GM18861 (cell line): ENCODE data around the gene ASCC1.

Experiments used
- ATAC-seq: cut with Tn5 transposase; IDR thresholded peaks from one replicate; pipeline ENCODE4 v1.9.1; 2021; ENCODE audit not compliant: unreplicated experiment

Gene ASCC1

DNA sequence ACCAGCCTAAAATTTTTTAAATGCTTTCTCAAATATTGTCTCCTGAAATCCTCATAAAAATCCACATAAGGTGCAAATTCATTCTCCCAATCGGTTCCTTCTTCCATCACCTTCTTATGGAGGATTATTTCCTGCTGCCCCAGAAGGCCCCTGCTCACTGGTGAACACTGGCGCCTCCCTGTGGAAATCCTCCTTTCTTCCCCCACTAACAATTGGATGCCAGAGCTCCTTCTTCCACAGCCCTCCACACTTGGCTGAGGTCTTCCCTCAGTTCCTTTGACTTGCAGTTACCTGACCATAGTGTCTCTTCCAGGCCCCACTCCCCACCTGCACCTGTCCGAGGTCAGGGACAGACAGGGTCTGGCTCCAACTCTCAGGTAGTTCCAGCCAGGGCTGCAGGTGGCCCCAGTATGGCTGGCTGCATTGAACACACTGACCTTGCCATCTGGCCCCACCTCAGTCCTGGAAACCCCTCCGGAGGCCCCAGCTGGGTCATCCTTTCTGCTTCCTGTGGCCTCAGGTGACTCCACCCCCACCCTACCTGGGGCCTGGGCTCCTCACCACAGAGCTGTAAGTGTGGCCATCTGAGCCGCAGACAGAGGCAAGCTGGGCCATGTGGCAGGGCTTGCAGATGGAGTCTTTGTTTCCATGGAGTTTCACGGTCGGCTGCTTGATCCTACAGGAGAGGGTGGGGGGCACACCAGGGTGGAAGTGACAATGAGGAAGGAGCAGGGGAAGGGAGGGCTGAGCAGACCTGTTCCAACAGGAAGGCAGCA is 146.1 kb downstream of the ASCC1 start:
- ATAC-seq: no peak

DNA sequence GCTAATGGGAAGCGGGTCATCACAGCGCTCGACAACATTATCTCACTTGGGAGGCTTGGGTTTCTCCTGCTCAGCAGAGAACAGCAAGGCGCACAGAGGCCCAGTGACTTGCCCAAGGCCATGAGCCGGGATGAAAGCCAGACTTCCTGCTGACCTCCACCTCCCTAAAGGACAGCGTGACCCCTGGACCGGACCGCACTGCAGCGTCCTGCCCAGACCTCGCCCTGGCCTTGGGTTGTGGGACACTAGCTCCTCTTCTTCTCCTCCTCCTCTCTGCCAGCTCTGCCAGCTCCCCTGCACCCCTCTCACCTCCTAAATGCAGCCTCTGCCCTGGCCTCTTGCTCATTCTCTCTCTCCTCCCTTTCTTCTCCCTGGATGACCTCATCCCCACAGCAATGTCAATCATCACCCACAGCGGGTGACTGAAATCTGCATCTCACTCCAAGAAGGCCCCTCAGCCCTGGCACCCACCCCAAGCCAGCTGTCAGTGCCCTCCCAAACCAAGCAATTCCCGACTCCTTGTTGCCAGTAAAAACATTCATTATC is 147.1 kb downstream of the ASCC1 start:
- ATAC-seq: no peak

DNA sequence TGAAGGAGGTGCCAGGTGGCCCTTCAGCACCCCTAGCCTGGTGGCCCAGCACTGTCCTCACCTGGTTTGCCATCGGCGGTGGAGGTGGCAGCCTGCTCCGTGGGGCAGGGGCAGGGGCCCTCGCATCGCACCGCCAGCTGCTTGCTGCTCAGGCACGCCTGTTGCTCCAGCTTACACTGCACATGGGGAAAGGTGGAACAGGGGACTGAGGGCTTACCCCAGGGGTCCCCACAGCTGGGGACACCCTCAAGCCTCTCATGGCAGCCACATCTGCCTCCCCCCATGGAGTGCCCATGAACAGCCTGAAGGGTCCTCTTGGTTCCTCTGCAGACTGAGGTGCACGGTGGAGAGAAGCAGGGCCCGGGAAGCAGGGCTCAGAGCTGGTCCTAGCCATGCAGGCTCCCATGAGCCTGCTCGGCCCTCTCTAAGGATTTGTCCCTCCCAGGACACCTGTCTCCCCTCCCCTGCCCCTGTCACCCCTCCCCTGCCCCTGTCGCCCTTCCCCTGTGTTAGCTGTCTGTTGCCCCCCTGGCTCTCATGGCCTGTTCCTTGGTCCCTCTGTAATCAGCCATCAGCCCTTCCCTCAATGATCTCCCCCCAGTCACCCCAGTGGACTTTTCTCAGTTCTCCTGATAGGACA is 147.8 kb downstream of the ASCC1 start:
- ATAC-seq: no peak

DNA sequence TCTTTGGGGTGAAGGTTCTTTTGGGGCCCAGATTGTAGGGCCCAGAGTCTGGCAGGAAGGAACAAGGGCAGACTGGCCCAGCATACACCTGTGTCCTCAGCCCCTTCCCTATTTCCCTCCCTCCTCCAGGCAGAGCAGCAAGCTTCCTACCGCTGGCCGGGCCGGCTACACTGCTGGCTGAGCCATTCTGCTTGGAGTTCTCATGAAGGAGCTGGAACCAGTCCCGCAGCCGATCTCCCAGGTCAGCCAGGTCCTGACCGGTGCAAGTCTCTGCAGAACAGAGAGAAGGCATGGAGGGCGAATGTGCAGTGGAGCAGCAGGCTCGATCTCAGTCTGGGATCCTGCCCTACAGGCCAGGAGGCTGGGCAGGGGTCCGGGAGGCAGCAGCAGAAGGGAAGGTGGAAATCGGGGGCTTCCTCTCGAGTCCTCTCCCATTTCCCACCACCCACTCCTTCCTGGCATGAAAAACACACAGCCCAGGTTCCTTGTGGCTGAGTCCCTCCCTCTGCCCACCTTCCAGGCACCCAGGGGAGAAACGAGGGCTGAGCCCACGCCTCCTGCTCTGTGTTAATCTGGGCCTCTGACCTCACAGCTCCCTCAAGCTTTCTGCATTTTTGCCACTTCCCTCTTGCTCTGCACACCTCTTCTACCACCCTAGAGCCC is 148.5 kb downstream of the ASCC1 start:
- no peak for ATAC-seq

DNA sequence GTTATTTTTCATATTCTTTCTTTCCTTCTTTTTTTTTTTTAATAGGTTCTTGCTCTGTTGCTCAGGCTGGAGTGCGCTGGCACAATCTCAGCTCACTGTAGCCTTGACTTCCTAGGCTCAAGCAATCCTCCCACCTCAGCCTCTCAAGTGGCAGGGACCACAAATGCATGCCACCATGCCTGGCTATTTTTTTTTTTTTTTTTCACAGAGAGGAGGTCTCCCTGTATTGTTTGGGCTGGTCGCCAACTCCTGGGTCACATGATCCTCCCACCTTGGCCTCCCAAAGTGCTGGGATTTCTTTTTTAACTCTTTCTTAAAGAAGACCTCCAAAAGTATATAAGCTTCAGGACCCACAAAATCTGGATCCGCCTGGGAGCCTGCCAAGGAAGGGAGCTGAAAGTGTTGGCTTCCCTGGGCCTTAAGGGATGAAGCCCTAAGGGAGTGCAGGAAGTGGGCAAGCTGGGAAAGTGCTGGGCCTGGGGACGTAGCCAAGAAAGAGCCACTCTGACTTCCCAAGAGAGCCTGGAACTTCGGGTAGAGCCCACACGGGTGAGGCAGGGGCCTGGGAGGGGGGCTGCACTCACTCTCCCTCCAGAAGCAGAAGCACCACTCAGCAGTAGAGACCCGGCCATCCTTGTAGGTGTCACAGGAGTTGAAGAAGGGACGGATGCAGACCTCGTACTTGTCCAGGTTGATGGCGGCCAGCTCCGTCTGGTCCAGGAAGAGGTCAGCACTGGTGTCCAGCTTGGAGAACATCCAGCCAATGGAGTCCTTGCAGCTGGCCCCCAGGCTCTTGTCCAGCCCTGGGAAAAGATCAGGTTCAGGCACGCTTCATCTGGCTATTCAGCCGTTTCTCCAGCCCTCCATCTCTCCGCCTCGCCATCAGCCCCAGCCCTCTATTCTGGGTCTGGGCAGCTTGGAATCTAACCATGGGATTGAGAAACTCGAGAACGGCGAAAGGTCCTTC is 149.5 kb downstream of the ASCC1 start:
- ATAC-seq: no peak

DNA sequence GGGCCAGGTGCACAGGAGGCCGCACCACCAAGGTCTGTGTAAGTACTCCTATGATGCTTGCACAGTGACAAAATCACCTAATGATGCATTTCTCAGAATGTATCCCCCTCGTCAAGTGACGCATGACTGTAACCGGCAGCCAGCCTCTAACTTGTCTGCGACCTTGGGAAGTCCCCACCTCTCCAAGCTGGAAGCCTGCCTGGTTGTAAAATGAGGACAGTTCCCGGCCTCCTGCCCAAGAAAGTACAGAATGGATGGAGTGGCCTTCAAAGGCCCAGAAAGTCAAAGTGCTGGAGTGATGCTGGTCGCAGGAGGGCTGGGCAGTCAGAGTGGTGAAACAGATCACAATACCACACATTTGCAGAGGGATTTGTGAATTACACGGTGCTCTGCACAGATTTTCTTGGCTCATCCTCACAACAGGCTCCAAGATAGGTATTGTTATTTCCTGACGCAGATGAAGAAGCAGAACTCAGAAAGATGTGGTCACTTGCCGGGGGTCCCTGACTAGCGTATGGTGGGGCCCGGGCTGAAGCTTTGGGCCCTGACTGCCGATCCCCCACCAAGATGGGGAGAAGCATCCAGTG is 150.5 kb downstream of the ASCC1 start:
- no peak for ATAC-seq

DNA sequence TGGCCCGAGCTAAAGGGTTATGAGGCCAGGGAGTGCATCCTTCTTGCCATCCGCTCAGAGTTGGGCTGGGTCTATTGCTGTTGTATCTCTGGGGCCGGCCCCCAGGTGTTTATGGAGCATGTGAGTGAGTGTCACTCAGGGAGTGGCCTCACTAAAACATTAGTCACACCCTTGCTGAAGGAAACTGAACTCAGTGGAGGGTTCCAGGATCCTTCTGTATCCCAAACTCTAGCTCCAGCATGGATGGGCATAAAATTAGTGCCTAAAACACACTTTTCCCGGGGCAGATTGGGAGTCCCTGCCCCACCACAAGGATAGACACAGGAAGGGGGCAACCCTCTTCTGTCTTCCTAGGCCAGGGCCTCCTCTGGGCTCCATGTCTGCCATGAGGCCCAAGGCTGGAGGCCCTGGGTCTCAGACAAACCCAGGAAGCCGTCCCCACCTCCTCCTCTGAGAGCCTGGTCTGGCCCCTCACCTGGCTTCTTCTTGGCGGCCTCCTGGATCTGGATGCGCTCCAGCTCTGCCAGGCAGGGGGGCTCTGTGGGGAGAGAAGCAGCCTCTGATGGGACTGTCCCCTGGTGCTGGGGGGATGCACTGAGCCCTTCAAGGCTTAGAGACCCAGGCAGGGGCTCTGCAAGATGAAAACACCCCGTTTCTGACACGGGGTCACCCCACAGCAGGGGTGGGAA is 152.2 kb downstream of the ASCC1 start:
- ATAC-seq: no peak

DNA sequence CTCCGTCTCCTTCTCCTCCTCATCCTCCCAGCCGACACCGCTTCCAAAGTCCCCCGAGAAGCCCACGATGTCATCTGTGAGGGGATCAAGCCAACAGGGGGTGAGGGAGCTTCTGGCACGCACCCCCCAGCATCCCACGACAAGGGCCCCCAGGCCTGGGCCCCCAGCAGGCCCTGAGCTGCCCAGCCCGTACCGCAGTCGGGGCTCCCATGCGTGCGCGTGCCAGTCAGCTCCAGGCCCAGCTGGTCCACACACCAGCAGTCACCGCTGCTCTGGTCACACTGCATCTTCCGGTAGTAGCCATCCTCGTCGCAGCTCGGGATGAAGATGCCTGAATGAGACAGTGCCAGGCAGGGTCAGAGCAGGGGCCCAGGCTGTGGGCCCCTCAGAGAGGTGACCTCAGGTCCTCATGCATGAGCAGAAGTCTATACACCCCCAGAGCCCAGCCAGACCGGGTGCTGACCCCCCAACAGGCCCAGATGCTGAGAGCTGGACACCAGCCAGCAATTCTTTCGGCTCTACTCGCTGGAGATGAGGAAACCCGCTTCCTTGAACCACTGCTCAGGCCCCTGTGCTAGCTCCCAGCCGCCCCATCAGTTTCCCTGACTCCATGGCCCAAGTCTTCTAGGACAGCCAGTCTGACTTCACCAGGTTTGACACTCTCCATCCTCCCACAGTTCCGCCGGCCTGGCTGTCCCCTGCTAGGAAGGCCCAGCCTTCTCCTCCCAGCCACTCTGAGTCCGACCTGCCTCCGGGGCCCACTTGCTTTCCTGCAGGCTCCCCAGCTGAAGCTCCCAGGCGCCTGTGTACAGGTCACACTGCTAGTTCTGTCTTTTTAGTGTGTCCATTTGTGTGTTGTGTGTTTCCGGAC is 153.0 kb downstream of the ASCC1 start:
- ATAC-seq: no peak

DNA sequence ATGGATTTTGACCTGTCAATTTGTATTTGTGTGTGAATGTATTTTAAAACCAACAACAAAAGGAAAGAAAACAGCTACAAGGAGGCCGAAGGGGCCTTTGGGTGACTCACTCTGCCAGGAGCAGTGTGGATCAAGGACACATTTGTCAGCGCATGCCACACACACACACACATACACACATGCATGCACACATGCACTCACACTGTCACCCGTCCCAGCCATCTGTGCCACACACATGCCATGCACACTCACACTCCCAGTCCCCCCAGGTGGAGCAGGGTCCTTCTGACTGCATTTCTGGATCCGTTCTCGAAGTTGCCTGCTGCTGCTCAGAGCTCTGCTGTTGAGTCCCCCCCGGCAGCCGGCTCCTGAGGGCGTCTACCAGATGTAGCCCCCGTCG is 153.7 kb downstream of the ASCC1 start:
- ATAC-seq: no peak

DNA sequence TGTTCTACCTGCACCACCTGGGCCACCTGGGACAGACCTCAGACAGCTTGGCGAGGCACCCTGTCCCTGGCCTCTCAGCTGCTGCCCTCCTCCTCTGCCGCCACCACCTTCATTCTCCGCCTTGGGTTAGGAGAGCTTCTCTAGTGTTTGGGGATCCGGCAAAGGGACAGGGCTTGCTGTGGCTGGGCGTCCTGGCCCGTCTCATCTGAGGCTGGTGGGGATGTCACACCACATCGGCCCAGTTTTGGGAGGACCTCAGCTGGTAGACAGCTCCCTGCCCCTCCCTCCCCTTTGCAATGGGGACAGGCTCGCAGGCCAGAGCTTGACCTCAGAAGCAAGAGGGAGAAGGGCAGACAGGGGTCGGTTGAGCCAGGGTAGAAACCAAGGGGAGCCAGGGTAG is 154.1 kb downstream of the ASCC1 start:
- no peak for ATAC-seq

DNA sequence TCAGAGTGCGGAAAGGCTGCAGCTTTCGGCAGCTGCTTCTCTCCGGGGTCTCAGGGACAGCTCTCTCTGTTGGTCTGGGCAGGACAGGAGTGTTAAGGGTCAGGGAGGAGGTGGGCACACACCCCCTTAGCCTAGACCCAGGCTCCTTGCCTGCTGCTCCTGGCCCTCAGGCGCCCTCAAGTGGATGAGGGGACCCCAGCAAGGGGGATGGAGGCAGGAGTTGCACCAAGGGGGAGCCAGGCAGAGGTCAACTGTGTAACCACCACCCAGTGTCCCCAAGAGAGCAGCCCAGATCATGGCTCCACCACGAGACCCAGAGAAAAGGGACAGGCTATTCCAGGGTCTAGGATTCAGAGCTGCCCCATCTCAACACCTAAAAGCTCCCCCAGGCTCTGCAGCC is 154.6 kb downstream of the ASCC1 start:
- no peak for ATAC-seq

DNA sequence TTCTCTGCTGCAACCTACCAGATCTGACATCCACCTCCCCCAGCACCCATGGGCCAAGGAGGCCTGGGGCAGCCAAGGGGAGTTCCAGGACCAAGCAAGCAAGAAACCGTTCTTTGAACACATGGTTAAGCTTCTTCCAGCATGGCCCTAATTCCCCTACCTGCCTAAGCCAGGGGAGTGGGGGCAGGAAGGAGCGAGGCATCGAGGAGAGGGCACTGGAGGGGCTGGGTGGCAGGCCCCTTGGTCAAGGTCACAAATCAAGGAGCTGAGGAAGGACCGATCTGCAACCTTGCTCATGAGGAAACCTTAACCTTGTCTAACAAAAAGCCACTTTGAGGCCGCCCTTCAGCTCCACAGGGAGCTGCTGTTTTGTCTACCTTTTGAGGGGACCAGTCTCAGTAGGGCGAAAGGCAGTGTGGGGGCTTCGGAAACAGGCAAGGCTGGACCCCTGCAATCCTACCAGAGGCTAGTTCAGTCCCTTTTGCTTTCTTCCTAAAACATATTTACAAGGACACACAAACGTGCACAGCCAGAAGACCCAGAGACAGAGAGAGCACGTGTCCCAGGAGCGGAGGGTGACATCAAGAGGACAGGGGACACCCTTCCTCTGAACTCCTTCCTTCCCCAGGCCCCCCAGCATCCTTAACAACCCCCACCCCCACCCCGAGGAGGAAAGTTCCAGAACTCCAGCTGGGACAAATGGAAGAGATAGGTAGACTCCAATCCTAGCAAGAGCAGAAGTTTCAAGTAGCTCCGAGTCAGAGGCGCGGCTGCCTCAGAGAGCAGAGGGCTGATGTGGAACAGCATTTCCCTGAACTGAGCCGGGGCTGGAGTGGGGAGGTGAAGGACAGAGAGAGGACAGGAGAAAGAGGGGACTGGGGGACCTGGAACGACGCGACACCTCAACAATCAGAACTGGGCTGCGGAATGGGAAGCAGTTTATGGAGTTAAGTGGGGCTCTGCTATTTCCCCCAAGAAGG is 155.9 kb downstream of the ASCC1 start:
- no peak for ATAC-seq

DNA sequence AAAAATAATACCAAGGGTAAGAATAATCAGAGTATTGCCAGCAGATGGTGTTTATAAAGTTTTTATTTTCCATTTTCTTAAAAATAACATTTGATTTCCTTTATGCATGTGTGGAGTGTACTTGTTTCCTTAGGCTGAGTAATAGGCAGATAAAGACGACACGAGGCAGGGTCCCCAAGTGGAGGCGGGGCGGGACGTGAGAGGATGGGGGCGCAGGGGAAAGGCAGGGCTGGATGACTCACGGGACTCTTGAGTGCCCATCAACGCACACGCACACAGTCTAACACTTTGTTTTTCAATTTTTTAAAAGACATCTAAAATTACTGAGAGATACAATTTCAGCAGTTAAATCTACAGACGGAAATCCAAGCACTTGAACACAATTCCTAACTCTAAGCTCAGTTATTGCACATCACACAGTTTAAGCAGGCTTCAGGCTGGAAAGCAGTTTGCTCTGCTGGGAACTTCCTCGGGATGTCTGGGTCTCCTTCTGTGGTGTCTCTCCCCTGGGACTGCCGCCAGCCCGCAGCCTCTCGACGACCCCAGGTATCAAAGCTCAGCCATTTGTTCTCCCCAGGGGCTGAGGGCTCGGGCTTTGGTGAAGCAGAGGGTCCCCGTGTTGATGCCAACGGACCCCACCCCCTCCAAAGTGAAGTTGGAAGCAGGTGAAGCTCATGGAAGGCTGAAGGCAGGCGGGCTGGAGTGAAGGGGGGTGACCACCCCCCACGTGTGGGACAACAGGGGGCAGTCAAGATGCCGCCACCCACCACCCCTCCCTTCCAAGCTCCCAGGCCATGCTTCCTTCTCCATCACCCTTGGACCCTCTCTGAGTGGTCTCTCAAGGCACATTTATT is 156.9 kb downstream of the ASCC1 start:
- ATAC-seq: no peak

DNA sequence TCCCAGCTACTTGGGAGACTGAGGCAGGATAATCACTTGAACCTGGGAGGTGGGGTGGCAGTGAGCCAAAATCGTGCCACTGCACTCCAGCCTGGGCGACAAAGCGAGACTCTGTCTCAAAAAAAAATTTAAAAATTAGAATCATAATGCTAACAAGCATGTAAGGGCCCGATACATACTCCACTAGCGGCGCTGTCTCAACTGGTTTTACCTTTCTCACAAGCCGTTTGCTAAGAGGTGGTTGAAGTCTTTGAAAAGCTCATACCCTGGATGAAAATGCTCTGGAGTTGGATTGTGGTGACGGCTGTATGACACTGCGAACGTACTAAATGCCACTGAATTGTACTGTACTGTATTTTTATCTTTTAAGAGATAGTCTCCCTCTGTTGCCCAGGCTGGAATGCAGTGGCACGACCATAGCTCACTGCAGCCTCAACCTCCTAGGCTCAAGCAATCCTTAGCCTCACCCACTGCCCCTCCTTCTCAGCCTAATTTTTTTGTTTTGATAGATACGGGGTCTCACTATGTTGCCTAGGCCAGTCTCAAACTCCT is 157.7 kb downstream of the ASCC1 start:
- ATAC-seq: no peak

DNA sequence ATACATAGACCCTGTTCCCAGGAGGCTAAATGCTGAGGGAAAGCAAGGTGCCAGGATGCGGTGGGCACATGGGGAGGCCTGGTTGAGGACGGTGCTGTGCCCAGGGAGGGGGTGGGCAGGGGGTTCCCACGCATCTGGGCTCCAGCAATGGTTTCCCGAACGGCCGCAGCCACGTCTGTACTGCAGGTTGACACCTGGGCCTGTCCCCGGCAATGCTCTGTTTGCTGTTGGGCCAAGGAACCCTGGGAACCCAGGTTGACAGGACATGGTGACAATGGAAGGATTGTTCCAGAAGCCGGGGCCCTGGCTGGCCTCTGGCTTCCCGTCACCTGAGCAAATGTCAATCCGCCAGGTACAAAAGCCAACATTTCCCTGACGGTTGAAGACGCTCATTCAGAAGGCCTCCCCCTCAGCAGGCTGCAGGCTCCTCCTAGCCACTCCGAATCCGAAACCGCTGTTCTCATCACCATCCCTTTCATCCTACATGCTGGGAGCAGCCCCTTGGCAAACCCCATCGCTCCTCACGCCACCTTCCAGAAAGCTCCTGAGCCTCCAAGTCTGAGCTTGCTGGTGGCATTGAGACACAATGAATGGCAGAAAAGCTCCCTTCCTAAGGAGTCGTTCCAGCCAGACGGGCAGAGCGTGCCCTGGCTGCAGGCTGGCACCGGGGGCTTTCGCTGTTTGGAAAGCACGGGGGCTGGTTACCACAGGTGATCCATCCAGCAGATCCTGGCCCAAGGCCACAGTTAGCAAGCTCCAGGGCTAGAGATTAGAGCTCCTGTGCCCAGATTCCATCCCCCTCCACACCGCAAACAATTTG is 158.9 kb downstream of the ASCC1 start:
- no peak for ATAC-seq

DNA sequence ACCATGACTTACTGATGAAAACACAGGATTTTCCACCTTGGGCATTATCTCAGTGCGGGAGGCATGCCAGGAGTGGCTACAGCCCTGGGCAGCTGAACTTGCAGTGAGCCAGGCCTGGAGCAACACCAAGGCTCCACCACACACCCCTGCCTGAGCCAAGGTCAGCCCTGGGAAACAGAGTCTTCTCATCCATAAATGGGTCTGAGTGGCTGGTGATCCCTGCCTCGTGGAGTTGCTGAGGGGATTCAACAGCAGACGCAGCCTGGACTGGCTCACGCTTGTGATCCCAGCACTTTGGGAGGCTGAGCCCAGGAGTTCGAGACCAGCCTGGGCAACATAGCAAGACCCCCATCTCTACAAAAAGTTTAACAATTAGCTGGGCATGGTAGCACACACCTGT is 160.0 kb downstream of the ASCC1 start:
- ATAC-seq: no peak
